ENCODE measurements around the gene CDK19. TPM values are rescaled to one million over a fixed set of nuclear protein-coding genes. Genes with fewer than 3 reads are reported as not detected.

CDK19 gene
- total RNA-seq, 2 donors from 2014 or later: 16.8 to 20.8 TPM

GRCh38 chr6:110665600-110665999, 149.7 kb downstream of the CDK19 start:
- H3K4me3 ChIP-seq (ENCODE audit: low read length): no peak overlapping the region
- DNase-seq: no peak
- TF ChIP-seq CTCF (conservative IDR thresholded peaks at IDR 0.05): no peak
- H3K9me3 Mint-ChIP-seq: no peaks in the 10 kb centered on the region
- peaks cover under 1% of the 10 kb centered on the region for H3K36me3 ChIP-seq (ENCODE audit: control insufficient read depth, insufficient read depth, low read length)
- peaks cover 8% of the 10 kb centered on the region for H3K36me3 Mint-ChIP-seq (ENCODE audit: low read depth)
- H3K27ac Mint-ChIP-seq: no peak overlapping the region
- H3K9me3 ChIP-seq (ENCODE audit: control insufficient read depth, low read length): peaks cover 6% of the 10 kb centered on the region
- 94 to 95% methylated on average over 4 to 7 of the region's 7 CpGs for WGBS, 2 experiments (ENCODE audit: insufficient coverage in 1 of 2, insufficient read length in 1 of 2)
- no peak overlapping the region for H3K9ac ChIP-seq (ENCODE audit: extremely low read depth, low read length, poor library complexity, severe bottlenecking)
- no peak overlapping the region for H3K4me3 Mint-ChIP-seq
- H3K4me1 Mint-ChIP-seq: peaks cover 10% of the 10 kb centered on the region
- no peaks in the 10 kb centered on the region for H3K4me1 ChIP-seq (ENCODE audit: control insufficient read depth, insufficient read depth, low read length)
- no peaks in the 10 kb centered on the region for H3K27me3 Mint-ChIP-seq (ENCODE audit: insufficient read depth)
- H3K27ac ChIP-seq (ENCODE audit: low read depth, low read length): no peak overlapping the region
- H3K27me3 ChIP-seq (ENCODE audit: control insufficient read depth, insufficient read depth, low read length, poor library complexity, severe bottlenecking): no peaks in the 10 kb centered on the region

DNA sequence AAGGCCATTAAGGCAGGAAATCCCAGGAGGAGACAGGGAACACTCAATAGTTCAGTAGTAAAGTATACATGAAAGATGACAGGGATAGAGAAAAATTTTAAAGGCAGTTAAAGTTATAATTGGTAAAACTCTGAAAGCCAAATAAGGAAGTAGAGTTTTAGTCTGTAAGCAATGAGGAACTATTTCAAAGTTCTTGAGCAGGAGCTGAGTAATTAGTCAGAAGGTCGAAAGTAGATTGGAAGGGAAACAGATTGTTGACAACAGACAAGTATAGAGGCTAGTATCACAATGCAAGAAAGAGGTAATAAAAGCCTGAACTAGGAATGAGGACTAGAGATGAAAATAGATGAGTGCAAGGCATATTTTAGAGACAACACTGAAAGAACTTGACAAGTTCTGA, 150.3 kb downstream of the CDK19 start:
- no peak overlapping the region for H3K4me3 ChIP-seq (ENCODE audit: low read length)
- H3K4me1 ChIP-seq (ENCODE audit: control insufficient read depth, insufficient read depth, low read length): no peaks in the 10 kb centered on the region
- no peak for DNase-seq
- Mint-ChIP-seq H3K27me3 (ENCODE audit: insufficient read depth) (no peaks in the 10 kb centered on the region), H3K36me3 (ENCODE audit: low read depth) (peaks cover 8% of the 10 kb centered on the region), H3K4me3 (no peak overlapping the region), H3K9me3 (no peaks in the 10 kb centered on the region), H3K27ac (no peak overlapping the region), H3K4me1 (peaks cover 6% of the 10 kb centered on the region)
- 88 to 91% methylated on average over 1 of the region's 1 CpG for WGBS, 2 experiments (ENCODE audit: insufficient coverage in 1 of 2, insufficient read length in 1 of 2)
- peaks cover 13% of the 10 kb centered on the region for H3K9me3 ChIP-seq (ENCODE audit: control insufficient read depth, low read length)
- no peak overlapping the region for H3K27ac ChIP-seq (ENCODE audit: low read depth, low read length)
- TF ChIP-seq CTCF (conservative IDR thresholded peaks at IDR 0.05): no peak
- H3K36me3 ChIP-seq (ENCODE audit: control insufficient read depth, insufficient read depth, low read length): peaks cover 5% of the 10 kb centered on the region
- H3K27me3 ChIP-seq (ENCODE audit: control insufficient read depth, insufficient read depth, low read length, poor library complexity, severe bottlenecking): no peaks in the 10 kb centered on the region
- H3K9ac ChIP-seq (ENCODE audit: extremely low read depth, low read length, poor library complexity, severe bottlenecking): no peak overlapping the region

DNA sequence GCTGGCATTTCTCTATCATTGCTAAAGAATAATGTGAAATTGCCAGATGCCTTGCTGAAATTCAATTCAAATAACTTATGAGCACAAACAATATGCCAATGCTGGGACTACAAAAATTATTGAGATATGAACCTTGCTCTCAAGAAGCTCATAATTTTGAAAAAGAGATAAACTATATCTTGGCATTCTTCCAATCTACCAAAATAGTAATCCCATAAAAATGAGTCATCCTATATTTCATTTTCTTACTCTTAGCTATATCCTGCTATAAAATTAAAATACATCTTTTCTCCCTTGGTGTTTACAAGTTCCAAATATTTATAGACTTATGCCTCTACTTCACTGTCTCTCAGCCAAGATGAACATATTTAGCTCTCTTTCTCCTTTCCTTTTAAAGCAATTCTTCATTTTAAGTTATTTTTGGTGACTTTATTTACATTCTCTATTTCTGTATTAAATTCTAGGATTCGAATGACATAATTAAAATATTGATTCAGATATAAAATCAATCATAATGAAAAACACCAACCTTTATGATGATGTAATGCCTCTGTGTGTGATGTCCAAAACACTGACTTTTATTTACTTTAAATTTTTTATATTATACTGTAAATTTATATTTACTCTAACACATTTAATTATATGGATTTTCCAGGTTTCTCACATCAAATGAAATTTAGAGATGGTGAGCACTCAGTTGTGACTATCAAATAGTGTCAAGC, 152.6 kb downstream of the CDK19 start:
- Histone ChIP-seq H3K4me1 (ENCODE audit: control insufficient read depth, insufficient read depth, low read length) (no peaks in the 10 kb centered on the region), H3K4me3 (ENCODE audit: low read length) (no peak overlapping the region), H3K36me3 (ENCODE audit: control insufficient read depth, insufficient read depth, low read length) (peaks cover 5% of the 10 kb centered on the region), H3K9ac (ENCODE audit: extremely low read depth, low read length, poor library complexity, severe bottlenecking) (no peak overlapping the region), H3K27me3 (ENCODE audit: control insufficient read depth, insufficient read depth, low read length, poor library complexity, severe bottlenecking) (no peaks in the 10 kb centered on the region), H3K27ac (ENCODE audit: low read depth, low read length) (no peak overlapping the region), H3K9me3 (ENCODE audit: control insufficient read depth, low read length) (peaks cover 14% of the 10 kb centered on the region)
- no peak for DNase-seq
- no peak for TF ChIP-seq CTCF (conservative IDR thresholded peaks at IDR 0.05)
- no peaks in the 10 kb centered on the region for H3K9me3 Mint-ChIP-seq
- no peak overlapping the region for H3K27ac Mint-ChIP-seq
- no CpG with 5 or more reads among the region's 1 CpG for WGBS, 2 experiments (ENCODE audit: insufficient coverage in 1 of 2, insufficient read length in 1 of 2)
- H3K36me3 Mint-ChIP-seq (ENCODE audit: low read depth): peaks cover 3% of the 10 kb centered on the region
- peaks cover 9% of the 10 kb centered on the region for H3K4me1 Mint-ChIP-seq
- H3K4me3 Mint-ChIP-seq: no peak overlapping the region
- no peaks in the 10 kb centered on the region for H3K27me3 Mint-ChIP-seq (ENCODE audit: insufficient read depth)
